Gastroesophageal sphincter (tissue), 4 donors: Measurements from ENCODE around the gene SLC25A21. TPM values are rescaled to one million over a fixed set of nuclear protein-coding genes. Genes with fewer than 3 reads are reported as not detected.

Source experiments
- ATAC-seq: fragments of 150-250 bp; one replicate; pipeline ENCODE4 v1.9.1; 2016; ENCODE audit warnings: mild to moderate bottlenecking, moderate library complexity
- H3K27ac ChIP-seq, 4 donors: fragments of 200-600 bp; sonication (generic) in 3 of 4; 1 replicate in 3 of 4; 2 replicates in 1 of 4; pipeline ENCODE4 v1.5.1; 2016 to 2019
- H3K27me3 ChIP-seq: fragments of 200-600 bp; sonication (generic); one replicate; pipeline ENCODE4 v1.5.1; 2019
- H3K36me3 ChIP-seq, 2 donors: fragments of 200-600 bp; sonication (generic); one replicate each; pipeline ENCODE4 v1.5.1; 2019; ENCODE audit warnings: control low read depth in 1 of 2
- H3K4me1 ChIP-seq, 3 donors: fragments of 200-600 bp; sonication (generic); 1 replicate in 2 of 3; 2 replicates in 1 of 3; pipeline ENCODE4 v1.5.1; 2016 to 2019; ENCODE audit warnings: control low read depth in 2 of 3
- H3K4me3 ChIP-seq, 2 donors: fragments of 200-600 bp; sonication (generic); one replicate each; pipeline ENCODE4 v1.5.1; 2019; ENCODE audit warnings: mild to moderate bottlenecking in 1 of 2, moderate library complexity in 1 of 2
- H3K9me3 ChIP-seq, 3 donors: fragments of 200-600 bp; sonication (generic); one replicate each; pipeline ENCODE4 v1.5.1; 2017 to 2019; ENCODE audit warnings: control low read depth in 2 of 3
- EP300 ChIP-seq: sonication (generic); formaldehyde crosslinking; IDR thresholded peaks from one replicate; pipeline ENCODE4 v1.6.1; 2017; ENCODE audit warnings: antibody characterized with exemption, mild to moderate bottlenecking
- POLR2A ChIP-seq, 2 donors: fragments of 450-650 bp; IDR thresholded peaks; one replicate each; pipeline ENCODE4 v1.6.1; 2017; ENCODE audit warnings: antibody characterized with exemption in 2 of 2, mild to moderate bottlenecking in 2 of 2, moderate library complexity in 1 of 2
- POLR2AphosphoS5 ChIP-seq: sonication (generic); formaldehyde crosslinking; IDR thresholded peaks from one replicate; pipeline ENCODE4 v1.6.1; 2017; ENCODE audit warnings: antibody characterized with exemption
- WGBS, 2 donors: methylation state at CpG; one replicate each; pipeline ENCODE4 v1.1.5; 2018; ENCODE audit warnings: low coverage in 1 of 2; 5-methylcytosine and 5-hydroxymethylcytosine counted together
- total RNA-seq, 4 donors: library from RNA; depleted of rRNA; stranded (reverse); fragments of >200 nt; gene quantifications; one replicate each; pipeline ENCODE4 v1.1.0, GENCODE V29; 2016
- TF ChIP-seq, protein P1 (sequence below), 4 experiments: fragments of 200-600 bp in 2 of 4; fragments of 450-650 bp in 2 of 4; sonication (generic) in 1 of 4; IDR thresholded peaks; one replicate each; pipeline ENCODE4 v1.5.1; 2017 to 2019; ENCODE audit warnings: antibody characterized with exemption in 4 of 4, mild to moderate bottlenecking in 2 of 4, moderate library complexity in 2 of 4

SLC25A21 gene
- total RNA-seq, 4 donors from 2014 or later: 0.40 to 1.5 (median 1.3) TPM

DNA sequence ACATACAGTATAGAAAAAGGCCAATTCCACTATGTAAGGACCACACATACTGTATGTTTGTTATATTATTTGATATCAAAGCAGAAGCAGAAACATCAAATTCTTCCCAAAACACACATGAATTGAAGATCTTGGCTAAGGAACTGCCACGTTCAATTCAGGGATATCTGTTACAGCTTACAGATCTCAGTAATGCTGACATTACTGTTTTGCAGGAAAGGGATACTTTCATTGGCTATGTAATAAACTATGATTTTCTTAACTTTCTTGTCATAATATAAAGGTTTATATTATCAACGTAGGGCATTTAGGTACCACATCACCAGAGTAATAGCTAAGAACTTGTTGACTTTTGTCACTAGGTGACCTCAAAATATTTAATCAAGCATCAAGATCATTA is 362.2 kb downstream of the SLC25A21 start:
- no peak for ATAC-seq
- Histone ChIP-seq H3K27me3 (no peaks in the 10 kb centered on the region), H3K4me3 (no peak overlapping the region), H3K27ac (no peak overlapping the region), H3K36me3 (no peaks in the 10 kb centered on the region), H3K9me3 (no peaks in the 10 kb centered on the region), H3K4me1 (no peaks in the 10 kb centered on the region)
- TF ChIP-seq POLR2A (IDR thresholded peaks at IDR 0.05) (no peak), EP300 (no peak), POLR2AphosphoS5 (no peak)
- TF ChIP-seq, protein P1, sequence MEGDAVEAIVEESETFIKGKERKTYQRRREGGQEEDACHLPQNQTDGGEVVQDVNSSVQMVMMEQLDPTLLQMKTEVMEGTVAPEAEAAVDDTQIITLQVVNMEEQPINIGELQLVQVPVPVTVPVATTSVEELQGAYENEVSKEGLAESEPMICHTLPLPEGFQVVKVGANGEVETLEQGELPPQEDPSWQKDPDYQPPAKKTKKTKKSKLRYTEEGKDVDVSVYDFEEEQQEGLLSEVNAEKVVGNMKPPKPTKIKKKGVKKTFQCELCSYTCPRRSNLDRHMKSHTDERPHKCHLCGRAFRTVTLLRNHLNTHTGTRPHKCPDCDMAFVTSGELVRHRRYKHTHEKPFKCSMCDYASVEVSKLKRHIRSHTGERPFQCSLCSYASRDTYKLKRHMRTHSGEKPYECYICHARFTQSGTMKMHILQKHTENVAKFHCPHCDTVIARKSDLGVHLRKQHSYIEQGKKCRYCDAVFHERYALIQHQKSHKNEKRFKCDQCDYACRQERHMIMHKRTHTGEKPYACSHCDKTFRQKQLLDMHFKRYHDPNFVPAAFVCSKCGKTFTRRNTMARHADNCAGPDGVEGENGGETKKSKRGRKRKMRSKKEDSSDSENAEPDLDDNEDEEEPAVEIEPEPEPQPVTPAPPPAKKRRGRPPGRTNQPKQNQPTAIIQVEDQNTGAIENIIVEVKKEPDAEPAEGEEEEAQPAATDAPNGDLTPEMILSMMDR (IDR thresholded peaks at IDR 0.05): no peak
- WGBS, 2 donors: 71 to 74% methylated on average over 2 of the region's 2 CpGs

- Histone ChIP-seq H3K4me1 (no peaks in the 10 kb centered on the region), H3K4me3 (no peak overlapping the region), H3K36me3 (no peaks in the 10 kb centered on the region), H3K27ac (no peak overlapping the region), H3K27me3 (no peaks in the 10 kb centered on the region), H3K9me3 (no peaks in the 10 kb centered on the region)
- TF ChIP-seq POLR2AphosphoS5 (no peak), EP300 (no peak), POLR2A (IDR thresholded peaks at IDR 0.05) (no peak)
- TF ChIP-seq, protein P1 (IDR thresholded peaks at IDR 0.05): no peak
- ATAC-seq: no peak
- WGBS, 2 donors: 64 to 89% methylated on average over 1 to 4 of the region's 4 CpGs
Measured at GRCh38 chr14:36807727-36808126, 364.7 kb downstream of the SLC25A21 start.

DNA sequence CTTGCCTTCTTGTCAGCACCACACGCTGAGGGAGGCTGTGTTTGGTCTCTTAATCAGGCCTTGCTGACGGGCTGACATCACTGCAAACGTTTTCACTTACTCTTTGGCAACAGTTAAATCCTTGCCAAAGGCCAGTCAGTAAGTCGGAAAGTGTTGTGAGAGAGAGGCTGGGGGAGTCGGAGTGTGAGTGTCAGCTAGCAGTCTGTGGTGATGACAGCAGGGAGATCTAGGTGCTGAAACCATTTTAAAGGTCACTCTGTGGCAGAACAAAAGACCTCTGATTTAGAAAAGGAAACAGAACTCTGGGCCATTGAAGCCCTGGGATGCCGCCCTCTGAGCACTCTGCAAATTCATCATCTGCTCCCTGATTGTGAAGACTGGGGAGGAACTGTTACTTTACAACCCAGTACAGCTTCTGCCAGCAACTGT is 367.3 kb downstream of the SLC25A21 start:
- TF ChIP-seq POLR2A (IDR thresholded peaks at IDR 0.05): no peak
- no peak for TF ChIP-seq EP300
- no peak for TF ChIP-seq POLR2AphosphoS5
- TF ChIP-seq, protein P1 (IDR thresholded peaks at IDR 0.05): no peak
- Histone ChIP-seq H3K36me3 (no peaks in the 10 kb centered on the region), H3K27me3 (no peaks in the 10 kb centered on the region), H3K27ac (no peak overlapping the region), H3K4me3 (no peak overlapping the region), H3K4me1 (no peaks in the 10 kb centered on the region), H3K9me3 (no peaks in the 10 kb centered on the region)
- ATAC-seq: no peak
- 33 to 48% methylated on average over 2 to 6 of the region's 6 CpGs for WGBS, 2 donors

DNA sequence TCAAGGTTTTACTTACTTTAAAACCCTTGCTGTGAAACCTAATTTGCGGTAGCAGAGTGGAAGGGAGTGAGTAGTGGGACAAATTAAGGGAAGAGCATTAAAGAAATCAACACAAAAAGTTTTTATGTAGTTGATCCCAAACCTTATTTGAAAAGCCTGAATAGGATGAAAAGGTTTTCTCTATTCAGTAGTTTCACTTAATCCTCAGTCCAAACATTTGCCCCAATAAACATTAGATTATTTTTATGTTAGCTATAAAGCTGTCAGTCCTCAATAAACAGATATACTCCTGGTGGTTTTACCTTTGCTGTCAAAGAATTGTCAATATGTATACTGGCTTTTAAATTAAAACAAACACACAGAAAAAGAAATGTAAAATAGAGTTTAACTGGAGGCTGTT is 374.8 kb downstream of the SLC25A21 start:
- no peaks in the 10 kb centered on the region for H3K4me1 ChIP-seq
- no peaks in the 10 kb centered on the region for H3K9me3 ChIP-seq
- no peaks in the 10 kb centered on the region for H3K36me3 ChIP-seq
- no peak for ATAC-seq
- H3K4me3 ChIP-seq: no peak overlapping the region
- H3K27ac ChIP-seq: no peak overlapping the region
- H3K27me3 ChIP-seq: no peaks in the 10 kb centered on the region
- WGBS, 2 donors: 57 to 71% methylated on average over 1 of the region's 1 CpG
- TF ChIP-seq POLR2AphosphoS5: no peak

DNA sequence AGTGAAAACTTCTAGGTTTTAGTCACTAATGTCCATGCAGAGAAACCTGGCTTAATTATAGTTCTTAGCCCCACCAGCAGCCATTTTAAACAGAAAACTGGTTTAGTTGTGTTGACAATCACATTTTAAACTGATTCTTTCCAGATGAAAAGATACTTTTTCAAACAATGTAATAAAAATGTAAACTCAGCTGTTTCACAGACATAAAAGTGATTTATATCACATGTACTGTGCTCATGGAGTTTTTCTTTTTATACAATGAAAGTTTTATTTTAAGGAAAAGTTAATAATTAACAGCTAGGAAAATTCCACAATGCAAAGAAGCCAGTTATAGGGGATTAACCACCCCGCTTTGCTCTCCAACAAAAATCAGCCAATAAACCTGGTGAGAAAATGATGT is 381.0 kb downstream of the SLC25A21 start:
- Histone ChIP-seq H3K27me3 (no peaks in the 10 kb centered on the region), H3K4me3 (no peak overlapping the region), H3K36me3 (no peaks in the 10 kb centered on the region), H3K9me3 (no peaks in the 10 kb centered on the region), H3K27ac (no peak overlapping the region), H3K4me1 (no peaks in the 10 kb centered on the region)
- WGBS, 2 donors: 80 to 100% methylated on average over 1 of the region's 1 CpG
- TF ChIP-seq EP300 (no peak), POLR2AphosphoS5 (no peak), POLR2A (IDR thresholded peaks at IDR 0.05) (no peak)
- TF ChIP-seq, protein P1 (IDR thresholded peaks at IDR 0.05): no peak
- ATAC-seq: no peak
